H9 (cell line): ENCODE data around the gene ALG9. TPM values are rescaled to one million over a fixed set of nuclear protein-coding genes. Genes with fewer than 3 reads are reported as not detected.

Experiments used
- DNase-seq: peaks from one replicate; pipeline ENCODE4 v3.0.0-alpha.2; 2017
- H2AFZ ChIP-seq: one replicate; pipeline ENCODE4 v1.6.1; 2013; ENCODE audit warnings: mild to moderate bottlenecking, low read length, control low read depth, moderate library complexity
- H2AK5ac ChIP-seq: 2 replicates; pipeline ENCODE4 v1.6.1; 2013; ENCODE audit warnings: low read length, control low read depth, mixed read lengths; ENCODE audit not compliant: insufficient read length
- H2BK120ac ChIP-seq: one replicate; pipeline ENCODE4 v1.6.1; 2013; ENCODE audit warnings: low read depth, mild to moderate bottlenecking, low read length, control low read depth, inconsistent platforms; ENCODE audit not compliant: poor library complexity, severe bottlenecking
- H2BK12ac ChIP-seq: 2 replicates; pipeline ENCODE4 v1.6.1; 2013; ENCODE audit warnings: low read length, control low read depth, mixed read lengths, low read depth; ENCODE audit not compliant: insufficient read length
- H2BK15ac ChIP-seq: 2 replicates; pipeline ENCODE4 v1.6.1; 2013; ENCODE audit warnings: low read depth, low read length, control low read depth
- H2BK20ac ChIP-seq: one replicate; pipeline ENCODE4 v1.6.1; 2013; ENCODE audit warnings: low read depth, mild to moderate bottlenecking, low read length, control low read depth, inconsistent platforms; ENCODE audit not compliant: poor library complexity, severe bottlenecking
- H2BK5ac ChIP-seq: 2 replicates; pipeline ENCODE4 v1.6.1; 2013; ENCODE audit warnings: low read length, control low read depth, mixed read lengths; ENCODE audit not compliant: insufficient read length
- H3K14ac ChIP-seq: 2 replicates; pipeline ENCODE4 v1.6.1; 2013; ENCODE audit warnings: low read length, control low read depth; ENCODE audit not compliant: insufficient read depth
- H3K18ac ChIP-seq: 2 replicates; pipeline ENCODE4 v1.6.1; 2013; ENCODE audit warnings: low read depth, mild to moderate bottlenecking, mixed read lengths, low read length, control low read depth; ENCODE audit not compliant: insufficient read length
- H3K23ac ChIP-seq: 2 replicates; pipeline ENCODE4 v1.6.1; 2013; ENCODE audit warnings: low read length, control low read depth, mixed read lengths, low read depth; ENCODE audit not compliant: insufficient read length
- H3K23me2 ChIP-seq: 2 replicates; pipeline ENCODE4 v1.6.1; 2013; ENCODE audit warnings: low read depth, mild to moderate bottlenecking, mixed read lengths, low read length, control low read depth; ENCODE audit not compliant: insufficient read length, poor library complexity, severe bottlenecking
- H3K27ac ChIP-seq: 2 replicates; pipeline ENCODE4 v1.5.1; 2013; ENCODE audit warnings: low read length, control low read depth, mixed read lengths, low read depth; ENCODE audit not compliant: insufficient read length
- H3K27me3 ChIP-seq: 2 replicates; pipeline ENCODE4 v1.6.1; 2013; ENCODE audit warnings: low read length, control low read depth, inconsistent platforms; ENCODE audit not compliant: insufficient read depth
- H3K4ac ChIP-seq: 2 replicates; pipeline ENCODE4 v1.6.1; 2013; ENCODE audit warnings: low read depth, mild to moderate bottlenecking, control low read depth, inconsistent platforms, low read length, moderate library complexity
- H3K4me1 ChIP-seq: 2 replicates; pipeline ENCODE4 v1.6.1; 2013; ENCODE audit warnings: low read length, control low read depth, inconsistent platforms; ENCODE audit not compliant: insufficient read depth
- H3K4me2 ChIP-seq: 2 replicates; pipeline ENCODE4 v1.6.1; 2013; ENCODE audit warnings: low read length, control low read depth, mixed read lengths; ENCODE audit not compliant: insufficient read length, insufficient read depth
- H3K56ac ChIP-seq: 2 replicates; pipeline ENCODE4 v1.6.1; 2013; ENCODE audit warnings: low read depth, mild to moderate bottlenecking, mixed read lengths, low read length, control low read depth; ENCODE audit not compliant: insufficient read length
- H3K79me1 ChIP-seq: 2 replicates; pipeline ENCODE4 v1.6.1; 2013; ENCODE audit warnings: low read depth, mild to moderate bottlenecking, moderate library complexity, low read length, control low read depth, inconsistent platforms; ENCODE audit not compliant: insufficient read depth, poor library complexity, severe bottlenecking
- H3K79me2 ChIP-seq: 2 replicates; pipeline ENCODE4 v1.6.1; 2013; ENCODE audit warnings: low read length, control low read depth, inconsistent platforms; ENCODE audit not compliant: insufficient read depth
- H3K9ac ChIP-seq: 2 replicates; pipeline ENCODE4 v1.6.1; 2013; ENCODE audit warnings: low read length, control low read depth, mixed read lengths; ENCODE audit not compliant: insufficient read length; ENCODE audit errors: extremely low read depth
- H3K9me3 ChIP-seq: one replicate; pipeline ENCODE4 v1.6.1; 2013; ENCODE audit warnings: low read depth, low read length, inconsistent platforms; ENCODE audit not compliant: control insufficient read depth
- H3T11ph ChIP-seq: one replicate; pipeline ENCODE4 v1.6.1; 2013; ENCODE audit warnings: mild to moderate bottlenecking, low read length, control low read depth, inconsistent platforms
- H4K20me1 ChIP-seq: one replicate; pipeline ENCODE4 v1.6.1; 2013; ENCODE audit not compliant: control insufficient read depth, insufficient read length, insufficient read depth
- H4K5ac ChIP-seq: 2 replicates; pipeline ENCODE4 v1.6.1; 2013; ENCODE audit warnings: low read depth, mild to moderate bottlenecking, mixed read lengths, low read length, control low read depth; ENCODE audit not compliant: insufficient read length
- H4K8ac ChIP-seq: replicated peaks from 2 replicates; pipeline ENCODE4 v1.6.1; 2013; ENCODE audit warnings: low read length, control low read depth, mixed read lengths, low read depth; ENCODE audit not compliant: insufficient read length
- H4K91ac ChIP-seq: 2 replicates; pipeline ENCODE4 v1.6.1; 2013; ENCODE audit warnings: low read depth, mild to moderate bottlenecking, moderate library complexity, mixed read lengths, low read length, control low read depth; ENCODE audit not compliant: insufficient read length
- H3K27ac Mint-ChIP-seq, 3 experiments: 2 replicates in 2 of 3; 3 replicates in 1 of 3; pipeline ENCODE4 v1.8.0; 2020 to 2021; ENCODE audit warnings: mixed read lengths in 3 of 3, mild to moderate bottlenecking in 1 of 3, moderate library complexity in 1 of 3
- H3K27me3 Mint-ChIP-seq: 2 replicates; pipeline ENCODE4 v1.8.0; 2021; ENCODE audit warnings: low read depth, mild to moderate bottlenecking, moderate library complexity, mixed read lengths
- H3K36me3 Mint-ChIP-seq, 3 experiments: 2 replicates in 2 of 3; 3 replicates in 1 of 3; pipeline ENCODE4 v1.8.0; 2020 to 2021; ENCODE audit warnings: low read depth in 3 of 3, mixed read lengths in 3 of 3; ENCODE audit not compliant: insufficient read depth in 1 of 3
- H3K4me1 Mint-ChIP-seq, 2 experiments: 2 replicates each; pipeline ENCODE4 v1.8.0; 2020; ENCODE audit warnings: mixed read lengths in 2 of 2
- H3K4me3 Mint-ChIP-seq, 2 experiments: 2 replicates in 1 of 2; 3 replicates in 1 of 2; pipeline ENCODE4 v1.8.0; 2020 to 2021; ENCODE audit warnings: mild to moderate bottlenecking in 2 of 2, mixed read lengths in 2 of 2, moderate library complexity in 1 of 2
- H3K9me3 Mint-ChIP-seq, 2 experiments: 2 replicates in 1 of 2; 3 replicates in 1 of 2; pipeline ENCODE4 v1.8.0; 2020; ENCODE audit warnings: mild to moderate bottlenecking in 2 of 2, mixed read lengths in 2 of 2, moderate library complexity in 1 of 2
- CTCF ChIP-seq: fragments of 200-600 bp; sonication (generic); conservative IDR thresholded peaks from 3 replicates; pipeline ENCODE4 v1.8.0; 2021; ENCODE audit warnings: antibody characterized with exemption, mild to moderate bottlenecking
- WGBS: extraction: QIAGEN DNeasy Blood & Tissue Kit; methylation state at CpG from one replicate; pipeline ENCODE4 v1.1.7; 2013; ENCODE audit warnings: missing lambda C conversion rate, low lambda C conversion rate, mixed read lengths; ENCODE audit not compliant: insufficient read length; ENCODE audit errors: extremely low coverage; 5-methylcytosine and 5-hydroxymethylcytosine counted together
- total RNA-seq: library from RNA; stranded (reverse); gene quantifications from 2 replicates; pipeline ENCODE4 v1.2.1, GENCODE V29; 2021

The ALG9 gene
- total RNA-seq, 1 experiment from 2014 or later: 26.0 TPM

DNA sequence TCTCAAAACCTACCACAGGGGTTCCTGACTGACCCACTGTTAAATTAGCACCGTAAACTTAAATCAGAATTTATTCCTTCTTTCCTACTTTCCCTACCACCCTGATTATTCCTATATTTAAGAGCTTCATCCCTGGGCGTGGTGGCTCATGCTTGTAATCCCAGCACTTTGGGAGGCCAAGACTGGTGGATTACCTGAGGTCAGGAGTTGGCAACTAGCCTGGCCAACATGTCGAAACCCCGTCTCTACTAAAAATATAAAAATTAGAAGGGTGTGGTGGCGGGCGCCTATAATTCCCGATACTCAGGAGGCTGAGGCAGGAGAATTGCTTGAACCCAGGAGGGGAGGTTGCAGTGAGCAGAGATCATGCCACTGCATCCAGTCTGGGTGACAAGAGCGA lies 20.3 kb downstream of the ALG9 start:
- H3K18ac ChIP-seq: no peak overlapping the region
- no peak overlapping the region for H2AFZ ChIP-seq
- H3K9ac ChIP-seq: no peak overlapping the region
- Mint-ChIP-seq H3K27me3 (no peaks in the 10 kb centered on the region), H3K9me3 (no peaks in the 10 kb centered on the region), H3K27ac (no peak overlapping the region), H3K4me3 (no peak overlapping the region), H3K4me1 (peaks cover 9 to 11% of the 10 kb centered on the region in 2 experiments), H3K36me3 (peaks cover 2 to 21% (median 9%) of the 10 kb centered on the region in 3 experiments; a peak in 5 of 7 replicates)
- no peaks in the 10 kb centered on the region for H3K27me3 ChIP-seq
- no peak overlapping the region for H2BK12ac ChIP-seq
- no peak for TF ChIP-seq CTCF
- H3K9me3 ChIP-seq: no peaks in the 10 kb centered on the region
- H2AK5ac ChIP-seq: no peak overlapping the region
- no peak overlapping the region for H3K4ac ChIP-seq
- no peaks in the 10 kb centered on the region for H3K79me1 ChIP-seq
- no peak overlapping the region for H3K56ac ChIP-seq
- WGBS: no CpG with 5 or more reads among the region's 8 CpGs
- no peak overlapping the region for H2BK5ac ChIP-seq
- no peak overlapping the region for H4K91ac ChIP-seq
- no peak overlapping the region for H2BK20ac ChIP-seq
- DNase-seq: no peak
- no peak overlapping the region for H2BK120ac ChIP-seq
- H4K5ac ChIP-seq: no peak overlapping the region
- H3K27ac ChIP-seq: no peak overlapping the region
- no peaks in the 10 kb centered on the region for H4K20me1 ChIP-seq
- H3K23me2 ChIP-seq: no peaks in the 10 kb centered on the region
- no peak overlapping the region for H4K8ac ChIP-seq
- H3K4me2 ChIP-seq: no peak overlapping the region
- H2BK15ac ChIP-seq: no peak overlapping the region
- H3K79me2 ChIP-seq: no peaks in the 10 kb centered on the region
- H3K23ac ChIP-seq: no peak overlapping the region
- no peak overlapping the region for H3K14ac ChIP-seq
- no peak overlapping the region for H3T11ph ChIP-seq
- H3K4me1 ChIP-seq: no peaks in the 10 kb centered on the region
